Stimulated activated CD4-positive, alpha-beta T cell treated with anti-CD3 and anti-CD28 coated beads, Interleukin-12 subunit alpha, Interleukin-12 subunit beta, amount 100 ng/mL, for 24 hours (primary cell): ENCODE results near the gene PDE4B.

Experiments
- DNase-seq, 2 experiments: peaks; one replicate each; pipeline ENCODE4 v3.0.0-alpha.2; 2020; ENCODE audit warnings: low read depth in 2 of 2

The PDE4B gene

DNA sequence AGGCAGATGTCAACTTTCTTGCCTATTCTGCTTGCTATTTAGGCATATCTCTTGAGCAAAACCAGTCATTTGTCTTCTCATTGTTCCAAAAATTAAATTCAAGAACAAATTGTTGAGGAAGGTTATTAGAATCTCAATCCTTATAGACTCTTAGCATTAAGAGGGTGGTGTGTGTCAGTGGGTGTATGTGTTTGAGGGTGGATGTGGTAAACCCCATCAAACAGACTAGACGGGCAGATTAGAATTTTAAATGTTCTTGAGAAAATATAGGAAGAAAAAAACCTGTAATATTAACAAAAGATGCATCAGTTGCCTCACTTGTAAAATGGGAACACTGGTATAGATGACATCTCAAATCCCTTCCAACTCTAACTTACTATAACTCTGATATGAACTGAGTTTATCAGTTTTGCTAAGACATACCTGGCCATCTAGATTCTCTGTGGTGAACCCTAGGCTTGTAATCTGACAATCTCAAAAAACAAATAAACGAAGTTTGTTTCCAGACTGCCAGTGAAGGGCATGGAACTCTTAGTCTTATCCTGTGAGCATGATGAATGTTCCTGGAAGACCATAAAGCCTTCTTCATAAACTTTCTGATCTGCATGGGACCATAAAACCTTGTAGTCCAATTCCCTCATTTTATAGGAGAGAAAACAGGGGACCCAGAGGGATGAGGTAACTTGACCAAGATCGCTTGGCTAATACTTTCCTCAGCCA, 564.9 kb downstream of the PDE4B start:
- DNase-seq: no peak

DNA sequence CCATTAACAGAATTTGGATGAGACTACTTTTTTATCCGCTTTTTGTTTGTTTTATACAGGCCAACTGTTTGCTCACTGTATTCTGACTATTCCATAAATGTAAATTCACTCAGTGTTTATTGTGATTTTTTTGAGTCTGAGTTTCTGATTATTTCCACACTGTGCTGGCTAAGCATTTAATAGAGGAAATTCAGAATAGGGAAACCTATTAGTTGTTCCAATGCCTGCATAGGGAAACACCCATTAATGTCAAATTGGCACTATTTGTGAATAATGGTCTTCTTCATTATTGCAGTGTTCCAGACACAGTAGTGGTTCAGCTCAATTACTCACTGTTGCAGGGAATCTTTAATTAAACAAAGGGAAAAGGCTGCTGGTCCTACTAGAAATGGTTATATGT, 566.6 kb downstream of the PDE4B start:
- DNase-seq: no peak

DNA sequence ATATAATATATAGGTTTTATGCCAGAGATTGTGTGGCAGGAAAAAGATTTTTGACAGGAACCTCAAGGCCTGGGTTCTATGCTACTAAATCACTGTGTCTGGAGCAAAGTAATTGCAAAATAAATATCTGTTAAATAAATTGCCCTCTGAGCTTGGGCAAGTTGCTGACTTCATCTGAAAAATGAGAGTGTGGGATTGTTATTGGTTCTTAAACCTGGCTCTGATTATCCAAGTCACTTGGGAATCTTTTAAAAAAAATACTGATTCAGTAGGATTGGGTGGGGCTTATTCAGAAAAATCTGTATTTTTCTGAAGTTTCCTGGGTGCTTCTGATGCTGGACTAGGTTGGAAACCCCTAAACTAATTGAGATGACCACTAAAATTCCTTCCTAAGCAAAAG, 567.1 kb downstream of the PDE4B start:
- no peak for DNase-seq

DNA sequence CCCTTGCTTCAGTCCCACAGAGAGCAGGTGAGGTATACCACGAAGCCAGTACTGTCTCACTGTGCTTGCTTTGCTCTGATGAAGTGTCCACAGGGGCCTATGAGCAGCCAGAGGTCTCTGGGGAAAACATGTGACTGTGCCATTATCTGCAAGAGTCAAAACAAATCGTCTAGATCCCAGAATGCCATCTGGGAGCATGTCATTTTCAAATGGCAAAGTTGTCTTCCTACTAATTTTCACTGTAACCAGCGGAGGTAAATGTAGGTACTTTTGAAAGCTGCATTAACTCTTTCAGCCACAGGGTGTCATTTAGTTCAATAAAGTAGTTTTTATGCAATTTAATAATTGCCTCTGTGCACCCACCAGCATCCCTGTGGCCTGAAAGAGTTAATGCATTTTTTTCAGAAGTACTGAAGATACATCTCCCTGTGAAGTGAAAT, 567.6 kb downstream of the PDE4B start:
- DNase-seq: no peak

DNA sequence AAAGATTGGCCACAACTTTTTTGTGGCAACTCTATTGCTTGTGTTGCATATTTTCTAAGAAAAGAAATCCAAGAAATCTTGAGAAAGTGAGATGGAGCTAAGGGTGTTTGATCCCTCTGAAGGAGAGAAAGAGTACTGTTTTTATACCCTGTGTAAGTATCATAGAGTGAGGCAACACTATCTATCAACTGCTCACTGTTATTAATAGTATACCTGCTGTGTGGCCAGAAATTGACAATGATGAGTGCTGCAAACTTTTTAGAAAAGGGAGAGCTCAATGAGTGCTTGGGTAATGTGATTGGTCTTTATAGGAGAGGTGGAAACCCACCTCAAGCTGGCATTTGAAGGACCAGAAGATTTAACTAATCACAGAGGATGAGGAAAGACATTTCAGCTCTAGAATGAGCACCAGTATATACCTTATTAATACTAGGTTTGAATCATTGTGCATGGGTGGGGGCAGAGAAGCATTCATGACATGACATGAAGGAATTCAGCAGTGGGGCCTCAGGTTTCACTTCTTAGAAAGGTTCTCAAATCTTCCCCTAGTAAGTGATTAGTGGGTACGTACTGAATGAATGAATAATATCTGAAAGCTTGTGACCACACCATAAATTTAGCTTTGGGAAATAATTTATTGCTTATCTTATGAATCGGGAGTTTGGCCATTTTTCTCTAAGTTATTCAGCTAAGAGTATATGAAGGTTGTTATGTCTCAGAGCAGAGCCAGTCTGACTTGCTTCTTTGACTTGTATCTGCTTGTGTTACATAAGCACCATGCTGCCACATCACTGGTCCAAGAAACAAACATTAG, 572.1 kb downstream of the PDE4B start:
- DNase-seq: no peak

DNA sequence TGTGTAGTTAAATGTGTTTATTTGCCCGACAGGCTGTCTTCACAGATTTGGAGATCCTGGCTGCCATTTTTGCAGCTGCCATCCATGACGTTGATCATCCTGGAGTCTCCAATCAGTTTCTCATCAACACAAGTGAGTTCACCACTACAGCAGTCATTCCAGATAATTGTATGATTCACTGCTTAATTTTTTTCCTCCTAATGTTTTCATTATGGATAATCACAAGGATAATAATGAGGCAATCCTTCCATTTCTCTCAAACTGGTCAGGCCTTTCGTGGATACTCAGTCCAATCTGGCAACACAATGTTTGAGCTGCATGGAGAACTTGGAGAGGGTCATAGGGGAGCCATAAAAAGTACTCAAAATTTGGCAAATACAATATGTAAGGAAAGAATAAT, 572.9 kb downstream of the PDE4B start:
- no peak for DNase-seq

DNA sequence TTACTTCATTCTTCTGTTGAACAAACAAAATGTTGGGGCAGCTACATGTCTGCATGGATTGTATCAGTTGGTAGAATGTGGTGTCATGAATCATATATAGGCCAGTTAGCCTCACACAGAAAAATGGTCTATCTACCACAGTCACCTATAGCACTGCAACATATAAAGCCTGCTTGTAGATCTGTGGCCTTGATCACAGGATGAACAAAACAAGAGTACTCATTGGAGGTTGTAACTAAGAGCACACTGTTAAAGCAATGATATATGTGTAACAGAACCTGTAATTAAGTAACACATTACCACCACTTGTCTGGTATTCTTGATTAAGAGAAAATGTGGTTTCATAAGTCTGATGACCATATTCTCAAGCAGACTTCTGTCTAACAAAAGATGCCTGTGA, 573.9 kb downstream of the PDE4B start:
- no peak for DNase-seq

DNA sequence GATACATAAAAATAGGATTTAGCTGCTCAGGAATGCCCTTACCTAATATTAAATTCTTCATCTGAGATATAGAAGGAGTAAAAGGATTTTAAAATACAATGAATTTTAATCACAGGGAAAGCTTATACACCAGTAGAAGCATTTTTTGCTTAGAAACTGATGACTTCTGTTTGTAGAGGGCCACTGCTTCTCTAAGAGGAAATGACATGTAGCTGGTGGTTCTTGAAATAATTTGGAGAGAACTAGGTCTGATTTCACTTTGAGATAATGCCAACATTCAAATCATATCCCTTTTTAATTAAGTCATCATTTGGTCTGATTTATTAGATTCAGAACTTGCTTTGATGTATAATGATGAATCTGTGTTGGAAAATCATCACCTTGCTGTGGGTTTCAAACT, 574.7 kb downstream of the PDE4B start:
- no peak for DNase-seq

DNA sequence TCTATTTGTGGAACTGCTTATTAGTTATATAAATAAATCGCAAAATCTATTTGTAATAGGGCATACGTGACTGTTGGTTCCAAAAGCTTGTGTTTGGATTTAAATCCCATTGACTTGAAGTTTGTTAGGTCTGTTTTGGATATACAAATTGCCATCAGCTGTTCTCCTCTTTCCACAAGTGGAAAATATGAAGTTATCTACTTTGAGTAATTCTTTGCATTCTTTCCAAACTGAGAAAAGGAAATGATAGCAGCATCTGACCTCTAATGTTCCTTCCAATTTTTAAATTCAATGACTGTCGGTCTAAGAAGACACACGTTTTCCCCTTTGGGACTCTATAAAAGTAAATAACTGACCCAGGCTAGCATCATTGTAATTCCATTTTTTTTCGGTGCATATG, 575.6 kb downstream of the PDE4B start:
- no peak for DNase-seq

DNA sequence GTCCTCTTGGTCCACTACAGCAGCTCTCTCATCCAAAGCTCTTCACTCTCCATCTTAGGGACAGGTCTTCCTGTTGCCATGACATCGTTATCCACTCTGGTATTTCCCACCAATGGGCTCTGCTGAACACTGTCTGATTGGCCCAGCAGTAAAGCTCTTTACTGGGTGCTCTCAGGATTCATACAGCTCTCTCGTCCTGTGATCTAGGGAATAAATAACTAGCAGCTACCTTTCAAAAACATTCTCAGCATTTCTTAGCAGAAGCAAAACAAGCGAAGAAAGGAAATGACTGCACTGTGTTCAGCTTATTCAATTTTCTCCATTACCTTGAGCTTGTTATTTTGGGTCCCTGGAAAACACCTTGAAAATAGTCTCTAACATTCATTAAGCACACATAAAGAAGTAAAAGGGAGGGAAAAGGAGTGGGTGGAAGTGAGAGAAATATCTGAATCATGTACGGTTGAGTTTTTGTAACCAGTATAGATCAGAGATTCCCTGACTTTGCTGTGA, 577.8 kb downstream of the PDE4B start:
- no peak for DNase-seq

DNA sequence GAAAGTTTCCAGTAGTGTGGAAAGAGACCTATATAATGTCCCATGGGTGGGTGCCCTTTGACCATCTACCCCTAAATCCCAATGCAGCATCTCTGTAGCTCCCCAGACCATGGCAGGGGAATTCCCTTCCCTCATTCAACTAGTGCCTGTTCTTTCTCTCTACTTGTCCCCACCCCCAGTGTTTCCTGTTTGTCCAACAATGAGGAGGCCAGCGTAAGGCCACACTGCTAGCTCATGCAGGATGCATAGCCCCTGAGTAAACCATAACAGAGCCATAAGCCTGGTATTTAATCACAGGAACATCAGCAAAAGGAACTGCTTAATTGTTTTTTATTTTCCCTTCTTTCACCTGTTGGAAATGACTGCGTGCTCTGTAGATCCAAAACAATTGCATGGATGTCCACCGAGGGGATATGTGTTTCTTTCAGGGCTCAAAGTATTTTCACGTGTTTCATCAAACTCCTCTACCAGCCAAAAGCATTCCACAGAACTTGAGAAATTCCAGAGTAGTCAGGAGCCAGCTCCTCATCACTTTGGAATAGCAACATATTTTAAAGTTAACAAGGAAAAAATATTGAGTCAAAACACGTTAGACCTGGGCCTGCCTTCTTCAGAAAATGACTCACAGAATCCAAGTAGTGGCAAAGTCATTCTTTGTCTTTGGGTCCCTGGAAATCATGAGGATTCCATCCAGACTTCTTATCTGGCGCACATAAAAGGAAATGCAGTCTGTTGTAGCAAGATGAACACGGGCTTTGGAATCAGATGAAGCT, 578.7 kb downstream of the PDE4B start:
- no peak for DNase-seq

DNA sequence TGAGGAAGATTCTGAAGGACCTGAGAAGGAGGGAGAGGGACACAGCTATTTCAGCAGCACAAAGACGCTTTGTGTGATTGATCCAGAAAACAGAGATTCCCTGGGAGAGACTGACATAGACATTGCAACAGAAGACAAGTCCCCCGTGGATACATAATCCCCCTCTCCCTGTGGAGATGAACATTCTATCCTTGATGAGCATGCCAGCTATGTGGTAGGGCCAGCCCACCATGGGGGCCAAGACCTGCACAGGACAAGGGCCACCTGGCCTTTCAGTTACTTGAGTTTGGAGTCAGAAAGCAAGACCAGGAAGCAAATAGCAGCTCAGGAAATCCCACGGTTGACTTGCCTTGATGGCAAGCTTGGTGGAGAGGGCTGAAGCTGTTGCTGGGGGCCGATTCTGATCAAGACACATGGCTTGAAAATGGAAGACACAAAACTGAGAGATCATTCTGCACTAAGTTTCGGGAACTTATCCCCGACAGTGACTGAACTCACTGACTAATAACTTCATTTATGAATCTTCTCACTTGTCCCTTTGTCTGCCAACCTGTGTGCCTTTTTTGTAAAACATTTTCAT, 579.9 kb downstream of the PDE4B start:
- no peak for DNase-seq

DNA sequence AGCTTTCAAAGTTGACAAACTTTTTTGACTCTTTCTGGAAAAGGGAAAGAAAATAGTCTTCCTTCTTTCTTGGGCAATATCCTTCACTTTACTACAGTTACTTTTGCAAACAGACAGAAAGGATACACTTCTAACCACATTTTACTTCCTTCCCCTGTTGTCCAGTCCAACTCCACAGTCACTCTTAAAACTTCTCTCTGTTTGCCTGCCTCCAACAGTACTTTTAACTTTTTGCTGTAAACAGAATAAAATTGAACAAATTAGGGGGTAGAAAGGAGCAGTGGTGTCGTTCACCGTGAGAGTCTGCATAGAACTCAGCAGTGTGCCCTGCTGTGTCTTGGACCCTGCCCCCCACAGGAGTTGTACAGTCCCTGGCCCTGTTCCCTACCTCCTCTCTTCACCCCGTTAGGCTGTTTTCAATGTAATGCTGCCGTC, 580.5 kb downstream of the PDE4B start:
- DNase-seq: no peak

DNA sequence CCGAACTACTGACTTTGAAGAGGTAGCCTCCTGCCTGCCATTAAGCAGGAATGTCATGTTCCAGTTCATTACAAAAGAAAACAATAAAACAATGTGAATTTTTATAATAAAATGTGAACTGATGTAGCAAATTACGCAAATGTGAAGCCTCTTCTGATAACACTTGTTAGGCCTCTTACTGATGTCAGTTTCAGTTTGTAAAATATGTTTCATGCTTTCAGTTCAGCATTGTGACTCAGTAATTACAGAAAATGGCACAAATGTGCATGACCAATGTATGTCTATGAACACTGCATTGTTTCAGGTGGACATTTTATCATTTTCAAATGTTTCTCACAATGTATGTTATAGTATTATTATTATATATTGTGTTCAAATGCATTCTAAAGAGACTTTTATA, 581.5 kb downstream of the PDE4B start:
- DNase-seq: no peak

DNA sequence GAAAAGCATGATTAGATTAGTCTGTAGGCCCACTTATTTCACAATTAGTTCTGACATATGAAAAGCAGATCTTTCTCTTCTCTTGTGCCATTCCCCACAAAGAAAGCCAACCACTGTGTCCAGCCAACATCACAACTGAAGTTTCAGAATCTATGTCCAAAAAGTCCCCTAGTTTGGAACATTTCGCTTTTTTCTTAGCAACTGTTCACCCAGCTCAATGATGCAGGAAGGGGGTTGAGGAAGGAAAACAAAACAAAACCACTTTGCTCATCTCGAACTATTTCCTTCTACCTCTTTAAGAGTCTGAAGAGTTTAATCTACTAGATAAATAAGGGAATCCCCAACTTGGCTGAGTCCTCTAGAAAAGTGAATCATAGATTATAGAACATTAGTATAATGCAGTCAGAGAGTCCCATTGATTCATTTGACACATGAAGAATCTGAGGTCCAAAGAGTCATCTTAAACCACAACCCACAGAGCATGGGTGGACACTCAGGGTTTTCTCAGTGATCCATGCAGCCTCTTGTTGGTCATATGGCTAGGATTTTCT, 581.9 kb downstream of the PDE4B start:
- no peak for DNase-seq

DNA sequence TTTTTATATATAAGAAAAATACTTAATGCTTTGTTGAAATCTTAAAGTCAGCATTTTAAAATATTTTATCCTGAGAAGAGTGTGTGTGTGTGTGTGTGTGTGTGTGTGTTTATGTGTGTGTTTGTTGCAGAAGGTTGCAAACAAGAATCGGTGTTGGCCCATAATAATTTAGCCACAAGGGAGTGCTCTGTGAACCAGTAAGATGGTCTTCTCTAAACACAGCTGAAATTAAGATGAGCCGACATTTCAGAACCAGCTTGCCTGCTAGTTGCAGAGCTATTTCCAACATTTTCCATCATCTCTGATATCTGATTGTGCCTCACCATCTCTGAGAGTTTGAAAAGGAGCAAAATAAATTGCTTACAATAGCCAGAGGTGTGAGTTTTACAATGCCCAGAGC, 582.4 kb downstream of the PDE4B start:
- no peak for DNase-seq

DNA sequence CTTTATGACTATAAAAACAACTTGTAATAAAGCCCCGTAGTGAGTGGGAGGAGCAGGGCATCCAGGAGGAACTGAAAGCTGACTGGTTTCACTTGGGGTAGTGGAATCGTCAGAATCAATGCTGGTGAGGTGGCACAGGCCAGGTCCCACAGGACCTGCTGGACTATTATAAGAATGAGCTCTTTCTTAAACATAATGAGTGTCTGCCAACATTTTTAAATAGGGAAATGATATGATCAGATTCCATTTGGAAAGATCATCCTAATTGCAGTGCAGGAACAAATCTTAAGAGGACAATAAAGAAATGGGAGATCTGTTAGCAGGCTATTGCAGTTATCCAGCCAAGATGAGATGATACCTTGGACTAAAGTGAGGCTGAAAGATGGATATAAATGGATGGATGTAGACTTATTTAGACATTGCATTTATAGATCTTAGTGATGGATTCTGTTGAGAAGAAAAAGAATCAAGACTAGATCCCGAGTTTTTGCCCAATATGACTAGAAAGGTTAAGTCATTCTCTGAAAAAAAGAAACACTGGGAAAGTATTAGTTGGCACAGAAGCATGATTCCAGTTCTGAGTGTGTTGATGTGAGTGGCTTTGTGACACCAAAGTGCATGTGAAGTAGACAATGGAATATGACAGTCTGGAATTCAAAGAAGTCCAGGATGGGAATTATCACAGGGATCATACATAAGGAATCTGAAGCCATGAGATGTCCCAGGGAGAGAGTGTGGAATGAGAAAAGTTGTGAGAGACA, 587.9 kb downstream of the PDE4B start:
- no peak for DNase-seq

DNA sequence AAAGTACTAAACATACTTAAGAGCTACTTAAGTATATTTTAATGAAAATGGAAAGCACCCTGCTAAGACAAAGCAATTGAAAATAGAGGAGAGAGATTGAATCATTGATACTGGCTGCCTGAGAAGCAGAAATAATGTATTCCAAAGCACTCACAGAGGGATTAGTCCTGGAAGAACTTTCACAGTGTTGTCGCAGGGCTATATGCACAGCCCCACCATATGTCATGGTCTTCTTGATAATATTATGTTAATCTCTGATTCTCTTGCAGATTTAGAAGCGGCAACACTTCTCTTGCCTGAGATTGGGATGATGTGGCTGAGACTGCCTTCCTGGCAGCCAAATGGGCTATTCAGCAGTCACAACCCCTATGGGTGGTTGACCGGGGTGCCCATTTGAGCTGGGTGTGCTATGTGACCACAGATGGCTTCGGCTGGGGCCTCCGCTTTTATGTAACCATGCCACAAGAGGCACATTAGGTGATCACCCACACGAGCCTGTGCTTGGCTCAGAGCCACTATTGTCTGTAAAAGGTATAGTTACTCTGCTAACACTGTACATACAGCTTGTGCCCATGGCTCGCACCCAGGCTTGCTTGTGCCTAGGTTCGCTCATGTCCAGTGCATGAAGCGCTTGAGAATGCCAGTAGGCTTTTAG, 589.1 kb downstream of the PDE4B start:
- no peak for DNase-seq

DNA sequence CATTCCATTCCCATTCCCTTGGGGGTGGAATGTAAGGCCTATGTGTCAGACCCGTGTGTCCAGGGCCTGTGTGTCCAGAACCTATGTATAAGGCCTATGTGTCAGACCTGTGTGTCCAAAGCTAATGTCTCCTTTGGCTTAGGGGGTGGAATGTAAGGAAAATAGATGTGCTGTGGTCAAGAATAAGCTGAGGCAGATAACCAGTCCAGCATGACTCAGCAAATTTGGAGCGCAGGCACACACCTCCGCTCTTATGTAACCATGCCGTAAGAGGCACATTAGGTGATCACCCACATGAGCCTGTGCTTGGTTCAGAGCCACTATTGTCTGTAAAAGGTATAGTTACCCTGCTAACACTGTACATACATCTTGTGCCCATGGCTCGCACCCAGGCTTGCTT, 590.5 kb downstream of the PDE4B start:
- DNase-seq: no peak

DNA sequence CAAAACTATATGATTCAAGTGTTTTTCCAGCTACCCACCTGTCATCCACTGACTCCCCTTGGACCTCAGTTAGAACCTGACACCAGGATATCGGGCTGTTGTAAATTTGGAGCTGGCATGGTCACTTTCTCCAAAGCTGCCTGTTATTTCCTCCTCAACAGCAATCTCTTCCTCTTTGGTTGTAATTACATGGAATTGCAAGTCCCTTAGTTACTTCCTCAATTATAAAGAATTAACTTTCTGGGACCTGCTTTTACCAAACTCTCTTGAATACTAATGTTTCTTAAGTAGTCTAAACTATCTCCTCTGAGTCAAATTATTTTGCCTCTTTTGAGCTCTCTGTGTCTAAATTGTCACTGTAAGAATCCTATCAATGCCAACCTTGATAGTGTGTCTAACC, 590.9 kb downstream of the PDE4B start:
- no peak for DNase-seq
